Omental fat pad (tissue), 4 donors: ENCODE data around the gene PRSS1. TPM values are rescaled to one million over a fixed set of nuclear protein-coding genes. Genes with fewer than 3 reads are reported as not detected.
"Not testable (repeated sequence)": the region's sequence is repeated elsewhere in the genome, so short reads cannot be mapped to it uniquely, and the experiment has no call there.

ENCODE experiments used
- ATAC-seq: fragments of 150-250 bp; one replicate; pipeline ENCODE4 v1.9.1; 2016; ENCODE audit warnings: mild to moderate bottlenecking, moderate library complexity; ENCODE audit not compliant: low FRiP score
- DNase-seq: peaks from one replicate; pipeline ENCODE4 v3.0.0-alpha.2; 2019; ENCODE audit warnings: low spot score
- total RNA-seq, 4 donors: library from RNA; depleted of rRNA; stranded (reverse); fragments of >200 nt; gene quantifications; one replicate each; pipeline ENCODE4 v1.1.0, GENCODE V29; 2016
- TF ChIP-seq, protein P1 (sequence below), 3 donors: fragments of 450-650 bp; IDR thresholded peaks; one replicate each; pipeline ENCODE4 v1.5.1; 2016 to 2017; ENCODE audit warnings: antibody characterized with exemption in 3 of 3, mild to moderate bottlenecking in 3 of 3, moderate library complexity in 2 of 3

The PRSS1 gene
- total RNA-seq, 4 donors from 2014 or later: not detected

DNA sequence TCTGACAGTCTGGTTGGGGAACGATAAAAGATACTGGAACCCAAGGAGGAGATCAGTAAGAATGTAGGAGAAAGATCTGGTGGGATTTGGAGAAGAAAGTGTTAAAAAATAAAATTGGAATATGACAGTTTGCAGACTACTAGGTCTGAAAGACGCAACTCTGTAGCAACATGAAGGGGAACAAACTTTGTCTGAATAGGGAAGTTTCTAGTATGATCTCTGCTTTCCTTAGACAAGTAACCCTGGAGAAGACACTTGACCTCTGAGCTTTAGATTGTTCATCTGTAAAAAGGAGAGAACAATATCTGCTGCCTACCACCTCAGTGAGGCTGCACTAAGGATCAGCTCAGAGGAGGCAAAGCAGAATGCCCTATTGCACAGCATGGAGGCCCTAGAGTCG, 3.0 kb upstream of the PRSS1 start:
- DNase-seq: no peak
- no peak for ATAC-seq
- TF ChIP-seq, protein P1, sequence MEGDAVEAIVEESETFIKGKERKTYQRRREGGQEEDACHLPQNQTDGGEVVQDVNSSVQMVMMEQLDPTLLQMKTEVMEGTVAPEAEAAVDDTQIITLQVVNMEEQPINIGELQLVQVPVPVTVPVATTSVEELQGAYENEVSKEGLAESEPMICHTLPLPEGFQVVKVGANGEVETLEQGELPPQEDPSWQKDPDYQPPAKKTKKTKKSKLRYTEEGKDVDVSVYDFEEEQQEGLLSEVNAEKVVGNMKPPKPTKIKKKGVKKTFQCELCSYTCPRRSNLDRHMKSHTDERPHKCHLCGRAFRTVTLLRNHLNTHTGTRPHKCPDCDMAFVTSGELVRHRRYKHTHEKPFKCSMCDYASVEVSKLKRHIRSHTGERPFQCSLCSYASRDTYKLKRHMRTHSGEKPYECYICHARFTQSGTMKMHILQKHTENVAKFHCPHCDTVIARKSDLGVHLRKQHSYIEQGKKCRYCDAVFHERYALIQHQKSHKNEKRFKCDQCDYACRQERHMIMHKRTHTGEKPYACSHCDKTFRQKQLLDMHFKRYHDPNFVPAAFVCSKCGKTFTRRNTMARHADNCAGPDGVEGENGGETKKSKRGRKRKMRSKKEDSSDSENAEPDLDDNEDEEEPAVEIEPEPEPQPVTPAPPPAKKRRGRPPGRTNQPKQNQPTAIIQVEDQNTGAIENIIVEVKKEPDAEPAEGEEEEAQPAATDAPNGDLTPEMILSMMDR (IDR thresholded peaks at IDR 0.05): no peak

DNA sequence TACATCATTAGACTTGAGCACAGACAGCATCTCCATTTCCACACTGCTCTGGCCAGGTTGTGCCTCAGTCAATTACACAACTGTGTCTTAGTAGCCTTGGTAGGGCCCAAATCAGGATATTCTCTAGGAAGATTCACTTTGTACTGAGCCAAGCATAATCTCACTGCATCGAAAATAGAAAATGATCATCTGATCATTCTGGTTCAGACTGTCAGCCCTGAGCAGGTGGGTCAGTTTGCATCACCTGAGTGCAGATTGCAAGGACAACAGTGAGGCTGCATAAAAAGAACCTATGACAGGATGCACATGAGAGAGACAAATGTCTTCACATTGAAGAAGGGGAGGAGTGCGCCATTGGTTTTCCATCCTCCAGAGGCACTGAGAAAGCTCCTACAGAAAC, 862 bp upstream of the PRSS1 start:
- not testable (repeated sequence) for ATAC-seq, DNase-seq

DNA sequence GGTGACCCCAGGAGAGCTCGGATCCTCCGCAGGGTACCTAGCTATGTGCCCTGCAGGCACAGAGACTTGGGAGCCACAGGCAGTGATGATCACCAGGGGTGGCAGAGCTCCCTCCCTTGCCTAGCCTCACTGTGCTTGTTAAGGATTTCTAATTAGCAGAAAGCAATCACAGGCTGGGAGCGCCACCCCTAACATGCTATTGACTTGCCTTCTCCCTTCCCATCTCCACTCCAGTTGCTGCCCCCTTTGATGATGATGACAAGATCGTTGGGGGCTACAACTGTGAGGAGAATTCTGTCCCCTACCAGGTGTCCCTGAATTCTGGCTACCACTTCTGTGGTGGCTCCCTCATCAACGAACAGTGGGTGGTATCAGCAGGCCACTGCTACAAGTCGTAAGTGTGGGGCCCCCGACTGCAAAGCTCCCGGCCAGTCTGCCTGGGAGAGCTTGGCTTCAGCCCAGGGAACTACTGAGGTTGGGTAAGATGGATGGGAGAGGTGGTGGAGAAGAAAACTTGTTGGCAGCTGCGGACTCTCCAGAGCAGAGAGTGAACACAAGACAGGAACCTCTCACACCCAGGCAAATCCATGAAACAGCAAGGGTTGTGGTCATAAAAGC, 1.2 kb downstream of the PRSS1 start:
- TF ChIP-seq, protein P1 (IDR thresholded peaks at IDR 0.05): no peak
- ATAC-seq (no peak), DNase-seq (no peak)

DNA sequence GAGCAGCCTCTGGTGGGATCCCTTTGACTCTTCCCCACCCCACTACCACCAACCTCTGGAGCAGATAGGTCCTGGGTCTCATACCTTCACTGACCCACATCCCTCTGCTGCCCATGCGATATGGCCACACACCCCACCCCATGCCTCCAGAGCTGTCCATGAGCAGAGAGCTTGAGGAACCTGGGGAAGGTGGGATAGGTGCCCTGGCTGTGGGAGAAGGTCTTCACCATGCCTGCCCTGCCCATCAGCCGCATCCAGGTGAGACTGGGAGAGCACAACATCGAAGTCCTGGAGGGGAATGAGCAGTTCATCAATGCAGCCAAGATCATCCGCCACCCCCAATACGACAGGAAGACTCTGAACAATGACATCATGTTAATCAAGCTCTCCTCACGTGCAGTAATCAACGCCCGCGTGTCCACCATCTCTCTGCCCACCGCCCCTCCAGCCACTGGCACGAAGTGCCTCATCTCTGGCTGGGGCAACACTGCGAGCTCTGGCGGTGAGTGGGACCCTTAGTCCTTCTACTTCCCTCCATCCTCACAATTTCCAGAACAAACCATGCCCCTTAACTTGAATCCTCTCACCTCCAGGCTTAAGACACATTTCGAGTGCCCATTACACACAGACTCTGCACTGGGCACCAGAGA, 2.4 kb downstream of the PRSS1 start:
- ATAC-seq: not testable (repeated sequence)

DNA sequence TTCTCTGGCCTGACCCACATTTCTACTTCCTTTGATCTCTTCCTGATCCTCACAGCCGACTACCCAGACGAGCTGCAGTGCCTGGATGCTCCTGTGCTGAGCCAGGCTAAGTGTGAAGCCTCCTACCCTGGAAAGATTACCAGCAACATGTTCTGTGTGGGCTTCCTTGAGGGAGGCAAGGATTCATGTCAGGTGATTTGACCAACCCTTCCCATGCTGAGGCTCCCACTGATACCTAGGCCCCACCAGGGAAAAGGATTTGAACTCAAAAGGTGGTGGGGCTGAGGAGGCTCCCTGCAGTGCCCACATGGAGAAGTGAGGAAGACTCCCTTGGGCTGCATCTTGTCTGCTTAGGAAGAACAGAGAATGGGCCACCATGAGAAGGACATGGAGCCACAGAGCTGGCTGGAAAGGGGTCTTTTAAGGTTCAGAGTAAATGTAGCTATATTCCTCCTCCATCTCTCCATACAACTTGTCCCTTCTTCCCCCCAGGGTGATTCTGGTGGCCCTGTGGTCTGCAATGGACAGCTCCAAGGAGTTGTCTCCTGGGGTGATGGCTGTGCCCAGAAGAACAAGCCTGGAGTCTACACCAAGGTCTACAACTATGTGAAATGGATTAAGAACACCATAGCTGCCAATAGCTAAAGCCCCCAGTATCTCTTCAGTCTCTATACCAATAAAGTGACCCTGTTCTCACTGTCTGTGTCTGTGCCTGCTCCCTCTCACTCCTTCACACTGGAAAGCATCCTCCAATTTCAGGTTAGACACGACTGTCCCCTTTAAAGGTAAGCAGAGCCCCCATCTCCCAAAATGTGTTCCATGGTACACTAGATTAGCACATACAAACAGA, 3.3 kb downstream of the PRSS1 start:
- TF ChIP-seq, protein P1 (IDR thresholded peaks at IDR 0.05): no peak
- no peak for DNase-seq
- no peak for ATAC-seq

More for the DNA sequence above, 2.4 kb downstream of the PRSS1 start:
- DNase-seq: not testable (repeated sequence)

DNA sequence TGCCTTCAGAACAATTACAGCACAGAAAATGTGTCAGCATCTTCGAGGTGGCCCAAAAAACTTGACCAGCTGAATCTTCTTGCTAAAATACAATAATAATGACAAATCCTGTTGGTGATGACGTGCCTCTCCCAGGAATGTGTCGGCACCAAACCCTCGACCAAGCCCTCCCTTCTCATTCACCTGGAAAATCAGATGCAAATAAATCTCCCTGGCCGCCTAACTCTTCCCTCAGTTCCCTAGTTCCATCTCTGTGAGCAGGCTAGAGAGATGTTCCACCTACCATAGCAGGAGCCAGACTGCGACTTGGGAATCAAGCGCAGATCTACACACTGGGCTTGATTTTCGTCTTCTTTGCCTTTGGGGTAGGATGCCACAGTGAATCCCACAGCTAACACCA, 4.1 kb downstream of the PRSS1 start:
- ATAC-seq (no peak), DNase-seq (no peak)
- TF ChIP-seq, protein P1 (IDR thresholded peaks at IDR 0.05): no peak

DNA sequence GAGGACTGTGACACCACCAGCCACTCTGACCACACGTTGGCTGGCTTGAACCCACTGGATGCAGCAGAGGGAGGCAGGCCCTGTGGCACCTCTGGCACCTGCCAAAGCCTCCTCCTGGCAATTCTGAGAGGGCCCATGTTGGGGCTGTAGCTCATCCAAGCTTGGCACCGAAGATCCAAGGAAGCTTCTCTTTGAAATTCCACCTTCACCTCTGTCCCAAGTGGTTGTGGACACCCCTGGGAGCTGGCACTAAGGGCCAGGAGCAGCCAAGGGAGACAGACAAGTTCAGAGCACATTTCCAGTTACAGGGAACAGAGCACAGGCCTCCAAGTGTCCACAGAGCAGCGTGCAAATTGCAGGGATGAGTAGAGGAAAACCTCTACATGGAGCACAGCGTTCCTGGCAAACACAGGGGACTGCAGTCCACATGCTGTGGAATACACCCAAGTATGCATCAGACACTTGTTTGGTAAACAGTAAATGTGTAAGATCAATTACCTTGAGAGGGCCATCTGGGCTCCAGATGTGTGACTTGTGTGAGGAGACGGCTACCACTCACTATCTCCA, 4.7 kb downstream of the PRSS1 start:
- not testable (repeated sequence) for ATAC-seq, DNase-seq

DNA sequence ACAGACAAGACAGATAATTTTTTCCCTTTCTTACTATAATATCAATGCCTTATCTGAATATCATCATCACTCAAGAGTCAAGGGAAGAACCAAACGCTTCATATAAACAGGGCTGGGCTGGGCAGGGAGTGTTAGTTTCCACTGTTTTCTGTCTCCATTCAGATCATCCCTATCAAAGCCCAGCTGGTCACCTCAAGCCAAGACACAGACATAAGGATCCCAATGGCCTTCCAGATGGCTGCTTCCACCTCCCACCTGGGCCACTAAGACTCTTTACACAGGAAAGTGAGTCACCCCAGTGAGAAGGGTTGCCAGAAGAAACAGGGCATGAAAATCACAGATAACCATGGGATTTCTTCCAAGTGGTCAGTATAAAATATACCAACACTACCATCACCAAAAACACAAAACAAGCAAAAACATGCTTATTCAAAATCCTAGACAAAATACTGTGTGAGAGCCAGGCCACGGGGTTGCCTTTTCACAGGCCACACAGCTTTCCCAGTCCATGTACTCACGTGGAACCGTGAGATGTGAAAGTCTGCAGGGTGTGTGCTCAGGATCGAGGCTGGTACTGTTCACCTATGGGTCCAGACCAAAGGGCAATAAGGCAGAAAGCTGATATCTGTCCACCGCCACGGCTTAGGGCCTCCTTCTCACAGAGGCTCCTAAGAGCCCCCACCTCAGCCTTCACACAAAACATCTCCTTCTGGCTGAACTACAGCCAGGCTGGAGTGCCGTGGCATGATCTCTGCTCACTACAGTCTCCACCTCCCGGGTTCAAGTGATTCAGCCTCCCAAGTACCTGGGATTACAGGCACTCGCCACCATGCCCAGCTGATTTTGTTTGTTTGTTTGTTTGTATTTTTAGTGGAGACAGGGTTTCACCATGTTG, 5.7 kb downstream of the PRSS1 start:
- DNase-seq (no peak), ATAC-seq (no peak)

DNA sequence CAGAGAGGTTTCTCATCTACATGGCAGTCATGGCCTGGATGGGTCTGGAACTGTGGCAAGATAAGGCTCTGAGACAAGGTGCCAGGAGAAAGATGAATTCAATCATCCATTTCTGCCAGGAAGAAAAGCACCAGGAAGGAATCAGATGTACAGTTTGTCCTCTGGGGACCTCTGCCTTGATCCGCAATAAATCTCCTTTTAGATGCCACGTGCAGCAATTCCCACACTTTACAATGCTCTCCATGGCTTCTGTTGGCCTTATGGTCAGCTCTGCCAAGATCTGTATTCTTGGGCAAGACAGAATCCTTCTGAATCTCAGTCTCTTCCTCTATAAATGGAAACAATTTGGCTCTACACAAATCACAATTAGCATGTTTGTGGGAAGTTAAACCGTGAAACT, 9.0 kb downstream of the PRSS1 start:
- ATAC-seq, DNase-seq: not testable (repeated sequence)

More for the DNA sequence above, 5.7 kb downstream of the PRSS1 start:
- TF ChIP-seq, protein P1 (IDR thresholded peaks at IDR 0.05): no peak
